Neuronal stem cell (in vitro differentiated cells): Measurements from ENCODE around the gene KRT6A.

Experiments used
- DNase-seq: peaks from one replicate; pipeline ENCODE4 v3.0.0-alpha.2; 2013; ENCODE audit warnings: low spot score
- H2AFZ ChIP-seq: one replicate; pipeline ENCODE4 v1.6.1; 2013; ENCODE audit warnings: mild to moderate bottlenecking, low read length, inconsistent platforms
- H2AK5ac ChIP-seq: 2 replicates; pipeline ENCODE4 v1.6.1; 2013; ENCODE audit warnings: low read depth, mild to moderate bottlenecking, inconsistent platforms, low read length, moderate library complexity, mixed read lengths
- H2BK120ac ChIP-seq: 2 replicates; pipeline ENCODE4 v1.6.1; 2013; ENCODE audit warnings: low read depth, mild to moderate bottlenecking, inconsistent platforms, low read length, moderate library complexity, mixed read lengths
- H2BK12ac ChIP-seq: one replicate; pipeline ENCODE4 v1.6.1; 2013; ENCODE audit warnings: low read length, inconsistent platforms
- H2BK15ac ChIP-seq: 2 replicates; pipeline ENCODE4 v1.6.1; 2013; ENCODE audit warnings: mild to moderate bottlenecking, low read length, inconsistent platforms, mixed read lengths
- H2BK5ac ChIP-seq: one replicate; pipeline ENCODE4 v1.6.1; 2013; ENCODE audit warnings: inconsistent platforms, mild to moderate bottlenecking, low read length, moderate library complexity
- H3K14ac ChIP-seq: one replicate; pipeline ENCODE4 v1.6.1; 2013; ENCODE audit warnings: low read length, inconsistent platforms
- H3K18ac ChIP-seq: 2 replicates; pipeline ENCODE4 v1.6.1; 2013; ENCODE audit warnings: low read length, inconsistent platforms
- H3K23ac ChIP-seq: 2 replicates; pipeline ENCODE4 v1.6.1; 2013; ENCODE audit warnings: low read depth, mild to moderate bottlenecking, mixed read lengths, low read length, inconsistent platforms; ENCODE audit not compliant: poor library complexity
- H3K27ac ChIP-seq: replicated peaks from 3 replicates; pipeline ENCODE4 v1.5.1; 2013; ENCODE audit warnings: low read length, inconsistent platforms
- H3K27me3 ChIP-seq, 3 experiments: 2 replicates each; pipeline ENCODE4 v1.6.1; 2013; ENCODE audit warnings: low read length in 3 of 3, mild to moderate bottlenecking in 2 of 3, inconsistent platforms in 1 of 3, low read depth in 1 of 3, mixed read lengths in 1 of 3, moderate library complexity in 1 of 3; ENCODE audit not compliant: control insufficient read depth in 3 of 3, insufficient read depth in 3 of 3
- H3K36me3 ChIP-seq, 2 donors: replicated peaks in 1 of 2; 2 replicates each; pipeline ENCODE4 v1.6.1; 2013; ENCODE audit warnings: low read length in 2 of 2; ENCODE audit not compliant: control insufficient read depth in 2 of 2, insufficient read depth in 2 of 2
- H3K4ac ChIP-seq: 2 replicates; pipeline ENCODE4 v1.6.1; 2013; ENCODE audit warnings: inconsistent platforms, mild to moderate bottlenecking, low read length, moderate library complexity
- H3K4me1 ChIP-seq, 2 donors: 1 replicate in 1 of 2; 2 replicates in 1 of 2; pipeline ENCODE4 v1.6.1; 2013; ENCODE audit warnings: low read length in 2 of 2, low read depth in 1 of 2; ENCODE audit not compliant: control insufficient read depth in 2 of 2, insufficient read depth in 1 of 2
- H3K4me2 ChIP-seq: one replicate; pipeline ENCODE4 v1.6.1; 2013; ENCODE audit warnings: mild to moderate bottlenecking, low read length, inconsistent platforms; ENCODE audit not compliant: insufficient read depth, poor library complexity, severe bottlenecking
- H3K4me3 ChIP-seq, 2 donors: 2 replicates each; pipeline ENCODE4 v1.5.1; 2013; ENCODE audit warnings: low read length in 2 of 2, mild to moderate bottlenecking in 2 of 2, inconsistent platforms in 1 of 2, moderate library complexity in 1 of 2
- H3K79me1 ChIP-seq: one replicate; pipeline ENCODE4 v1.6.1; 2013; ENCODE audit warnings: low read depth, mild to moderate bottlenecking, inconsistent platforms, low read length, moderate library complexity
- H3K9ac ChIP-seq: one replicate; pipeline ENCODE4 v1.6.1; 2013; ENCODE audit warnings: mild to moderate bottlenecking, low read depth, low read length, inconsistent platforms; ENCODE audit not compliant: poor library complexity
- H3K9me3 ChIP-seq, 2 donors: replicated peaks in 1 of 2; 2 replicates each; pipeline versions ENCODE3 to v1.6.1; 2013; ENCODE audit warnings: low read length in 2 of 2, mild to moderate bottlenecking in 2 of 2, inconsistent platforms in 1 of 2, low read depth in 1 of 2, mixed read lengths in 1 of 2, moderate library complexity in 1 of 2; ENCODE audit not compliant: control insufficient read depth in 2 of 2, insufficient read depth in 1 of 2
- H4K8ac ChIP-seq: one replicate; pipeline ENCODE4 v1.6.1; 2013; ENCODE audit warnings: low read depth, mild to moderate bottlenecking, inconsistent platforms, low read length, moderate library complexity
- H4K91ac ChIP-seq: one replicate; pipeline ENCODE4 v1.6.1; 2013; ENCODE audit warnings: low read length, low read depth, mild to moderate bottlenecking, inconsistent platforms; ENCODE audit not compliant: poor library complexity
- WGBS, 2 donors: extraction: QIAGEN DNeasy Blood & Tissue Kit; methylation state at CpG; one replicate each; pipeline ENCODE4 v1.1.7; 2013; ENCODE audit warnings: missing lambda C conversion rate in 2 of 2, mixed read lengths in 1 of 2; ENCODE audit not compliant: insufficient read length in 2 of 2, insufficient replicate concordance in 1 of 2; ENCODE audit errors: extremely low coverage in 2 of 2; 5-methylcytosine and 5-hydroxymethylcytosine counted together

KRT6A gene

GRCh38 chr12:52496590-52497071, 3.6 kb upstream of the KRT6A start:
- no peaks in the 10 kb centered on the region for H3K9me3 ChIP-seq
- H2AK5ac ChIP-seq = peak overlapping the region; percentile 9
- H3K27me3 ChIP-seq = peaks cover 0 to 5% (median 0%) of the 10 kb centered on the region in 3 experiments
- peak; percentile 12 for DNase-seq
- no peak overlapping the region for H3K4ac ChIP-seq
- no peak overlapping the region for H2BK12ac ChIP-seq
- no peak overlapping the region for H2AFZ ChIP-seq
- H3K9ac ChIP-seq = no peak overlapping the region
- H3K14ac ChIP-seq = no peak overlapping the region
- H2BK5ac ChIP-seq = no peak overlapping the region
- H2BK120ac ChIP-seq = no peak overlapping the region
- H3K4me1 ChIP-seq = peaks cover 0 to 16% of the 10 kb centered on the region in 2 donors
- H3K4me2 ChIP-seq = no peak overlapping the region
- no peak overlapping the region for H4K91ac ChIP-seq
- peak overlapping the region; percentile 15 for H3K18ac ChIP-seq
- H4K8ac ChIP-seq = no peak overlapping the region
- H2BK15ac ChIP-seq = no peak overlapping the region
- no peaks in the 10 kb centered on the region for H3K36me3 ChIP-seq
- H3K79me1 ChIP-seq = no peaks in the 10 kb centered on the region
- no peak overlapping the region for H3K27ac ChIP-seq
- no CpG with 5 or more reads among the region's 4 CpGs for WGBS, 2 donors
- H3K4me3 ChIP-seq = no peak overlapping the region
- no peak overlapping the region for H3K23ac ChIP-seq

- Histone ChIP-seq H3K9ac (no peak overlapping the region), H3K14ac (no peak overlapping the region), H3K36me3 (no peaks in the 10 kb centered on the region), H2BK15ac (no peak overlapping the region), H3K27me3 (peaks cover 0 to 8% (median 0%) of the 10 kb centered on the region in 3 experiments), H3K23ac (no peak overlapping the region), H2BK5ac (no peak overlapping the region), H3K27ac (no peak overlapping the region), H2BK12ac (no peak overlapping the region), H3K9me3 (no peaks in the 10 kb centered on the region), H3K4me3 (no peak overlapping the region), H3K4me1 (peaks cover 0 to 16% of the 10 kb centered on the region in 2 donors), H4K8ac (no peak overlapping the region), H2BK120ac (no peak overlapping the region), H3K4ac (no peak overlapping the region), H3K18ac (no peak overlapping the region), H3K4me2 (no peak overlapping the region), H2AK5ac (peak overlapping the region; percentile 9), H4K91ac (no peak overlapping the region), H2AFZ (no peak overlapping the region), H3K79me1 (no peaks in the 10 kb centered on the region)
- DNase-seq = no peak
- no CpG with 5 or more reads among the region's 2 CpGs for WGBS, 2 donors
Observed at GRCh38 chr12:52496054-52496453, 3.0 kb upstream of the KRT6A start.

- Histone ChIP-seq H2BK120ac (no peak overlapping the region), H4K91ac (no peak overlapping the region), H3K27ac (no peak overlapping the region), H3K23ac (no peak overlapping the region), H3K9me3 (no peaks in the 10 kb centered on the region), H3K4me2 (no peak overlapping the region), H3K4me3 (no peak overlapping the region), H2BK5ac (no peak overlapping the region), H3K4ac (no peak overlapping the region), H3K9ac (no peak overlapping the region), H3K4me1 (peaks cover 0 to 16% of the 10 kb centered on the region in 2 donors), H3K14ac (no peak overlapping the region), H2BK15ac (peak overlapping the region; percentile 46), H3K36me3 (no peaks in the 10 kb centered on the region), H2BK12ac (no peak overlapping the region), H3K18ac (no peak overlapping the region), H2AK5ac (no peak overlapping the region), H2AFZ (no peak overlapping the region), H4K8ac (no peak overlapping the region), H3K79me1 (no peaks in the 10 kb centered on the region), H3K27me3 (peaks cover 0 to 8% (median 0%) of the 10 kb centered on the region in 3 experiments)
- no peak for DNase-seq
- WGBS, 2 donors = no CpG with 5 or more reads among the region's 3 CpGs
Observed at GRCh38 chr12:52495389-52495788, 2.3 kb upstream of the KRT6A start.

DNA sequence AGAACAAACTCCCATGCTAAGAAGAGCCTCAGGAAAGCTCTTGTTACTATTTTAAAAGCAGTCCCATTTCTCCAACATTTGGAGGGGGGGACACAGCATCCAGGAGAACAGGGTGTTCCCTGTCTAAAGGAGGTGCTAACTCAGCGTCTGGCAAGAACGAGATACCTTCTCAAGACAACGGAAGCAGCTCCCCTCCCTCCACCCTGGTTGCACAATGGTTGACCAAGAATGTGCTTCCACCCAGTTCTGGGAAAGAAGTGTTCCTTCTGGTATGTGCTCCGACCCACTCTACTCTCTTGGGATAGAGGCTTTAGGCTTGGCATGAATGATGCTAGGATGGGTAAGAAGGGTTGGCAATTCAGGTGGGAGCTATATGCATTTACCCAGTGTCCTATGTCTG, 1.5 kb upstream of the KRT6A start:
- Histone ChIP-seq H3K4ac (no peak overlapping the region), H3K36me3 (no peaks in the 10 kb centered on the region), H4K8ac (no peak overlapping the region), H3K4me3 (no peak overlapping the region), H2AFZ (no peak overlapping the region), H3K27ac (no peak overlapping the region), H3K23ac (no peak overlapping the region), H2BK15ac (no peak overlapping the region), H3K4me1 (peaks cover 0 to 16% of the 10 kb centered on the region in 2 donors), H4K91ac (no peak overlapping the region), H3K9ac (no peak overlapping the region), H3K27me3 (peaks cover 0 to 8% (median 0%) of the 10 kb centered on the region in 3 experiments), H3K4me2 (no peak overlapping the region), H3K9me3 (no peaks in the 10 kb centered on the region), H2BK5ac (no peak overlapping the region), H3K79me1 (no peaks in the 10 kb centered on the region), H2AK5ac (no peak overlapping the region), H2BK120ac (no peak overlapping the region), H2BK12ac (no peak overlapping the region), H3K14ac (no peak overlapping the region), H3K18ac (no peak overlapping the region)
- no peak for DNase-seq
- WGBS, 2 donors = no CpG with 5 or more reads among the region's 4 CpGs
